Mesodermal cell (in vitro differentiated cells): ENCODE results near the gene RECK.

Source experiments
- H3K27ac ChIP-seq: 2 replicates; pipeline ENCODE4 v1.7.0; 2013; ENCODE audit warnings: mild to moderate bottlenecking, low read depth, low read length, moderate library complexity; ENCODE audit not compliant: severe bottlenecking
- H3K36me3 ChIP-seq: 2 replicates; pipeline ENCODE4 v1.7.1; 2013; ENCODE audit warnings: mild to moderate bottlenecking, low read length, moderate library complexity; ENCODE audit not compliant: control insufficient read depth, insufficient read depth
- H3K4me1 ChIP-seq: one replicate; pipeline ENCODE4 v1.7.1; 2013; ENCODE audit warnings: mild to moderate bottlenecking, low read length; ENCODE audit not compliant: insufficient read depth, control insufficient read depth, poor library complexity, severe bottlenecking
- H3K4me3 ChIP-seq: 2 replicates; pipeline ENCODE4 v1.7.0; 2013; ENCODE audit warnings: low read length, control low read depth, mild to moderate bottlenecking; ENCODE audit not compliant: insufficient read depth, poor library complexity, severe bottlenecking; ENCODE audit errors: extremely low read depth
- H3K9me3 ChIP-seq: 2 replicates; pipeline ENCODE4 v1.7.1; 2013; ENCODE audit warnings: mild to moderate bottlenecking, low read length, moderate library complexity; ENCODE audit not compliant: control insufficient read depth
- WGBS, 2 experiments: methylation state at CpG; one replicate each; pipeline ENCODE4 v1.1.5; 2013; ENCODE audit warnings: missing lambda C conversion rate in 2 of 2; ENCODE audit not compliant: insufficient coverage in 2 of 2; 5-methylcytosine and 5-hydroxymethylcytosine counted together

The RECK gene

GRCh38 chr9:36138496-36138895, 101.8 kb downstream of the RECK start:
- H3K4me1 ChIP-seq: no peaks in the 10 kb centered on the region
- WGBS, 2 experiments: 94 to 98% methylated on average over 8 to 9 of the region's 10 CpGs
- no peak overlapping the region for H3K4me3 ChIP-seq
- H3K36me3 ChIP-seq: peaks cover 17% of the 10 kb centered on the region
- H3K9me3 ChIP-seq: no peaks in the 10 kb centered on the region
- H3K27ac ChIP-seq: no peak overlapping the region

GRCh38 chr9:36138901-36139300, 102.2 kb downstream of the RECK start:
- no peak overlapping the region for H3K4me3 ChIP-seq
- no peaks in the 10 kb centered on the region for H3K9me3 ChIP-seq
- no peak overlapping the region for H3K27ac ChIP-seq
- peaks cover 21% of the 10 kb centered on the region for H3K36me3 ChIP-seq
- WGBS, 2 experiments: 95 to 100% methylated on average over 4 to 5 of the region's 5 CpGs
- H3K4me1 ChIP-seq: no peaks in the 10 kb centered on the region

GRCh38 chr9:36140086-36141084, 103.7 kb downstream of the RECK start:
- no peak overlapping the region for H3K27ac ChIP-seq
- no peak overlapping the region for H3K4me3 ChIP-seq
- no peaks in the 10 kb centered on the region for H3K4me1 ChIP-seq
- 85 to 92% methylated on average over 3 to 9 of the region's 11 CpGs for WGBS, 2 experiments
- peaks cover 36% of the 10 kb centered on the region for H3K36me3 ChIP-seq
- H3K9me3 ChIP-seq: no peaks in the 10 kb centered on the region

GRCh38 chr9:36141288-36141687, 104.6 kb downstream of the RECK start:
- H3K36me3 ChIP-seq: peaks cover 44% of the 10 kb centered on the region
- H3K9me3 ChIP-seq: peaks cover 6% of the 10 kb centered on the region
- no peaks in the 10 kb centered on the region for H3K4me1 ChIP-seq
- 68 to 70% methylated on average over 3 to 4 of the region's 4 CpGs for WGBS, 2 experiments
- no peak overlapping the region for H3K4me3 ChIP-seq
- H3K27ac ChIP-seq: no peak overlapping the region

- no peak overlapping the region for H3K4me3 ChIP-seq
- peaks cover 8% of the 10 kb centered on the region for H3K9me3 ChIP-seq
- WGBS, 2 experiments: 94 to 96% methylated on average over 6 to 7 of the region's 7 CpGs
- no peak overlapping the region for H3K27ac ChIP-seq
- H3K36me3 ChIP-seq: peaks cover 49% of the 10 kb centered on the region
- no peaks in the 10 kb centered on the region for H3K4me1 ChIP-seq
These were observed 105.0 kb downstream of the RECK start for GRCh38 chr9:36141761-36142160.

- 89 to 97% methylated on average over 9 of the region's 12 CpGs for WGBS, 2 experiments
- Histone ChIP-seq H3K4me1 (no peaks in the 10 kb centered on the region), H3K9me3 (peaks cover 8% of the 10 kb centered on the region), H3K36me3 (peaks cover 58% of the 10 kb centered on the region), H3K27ac (no peak overlapping the region), H3K4me3 (no peak overlapping the region)
These were observed 106.0 kb downstream of the RECK start for GRCh38 chr9:36142510-36143244.

- H3K27ac ChIP-seq: no peak overlapping the region
- H3K4me1 ChIP-seq: peaks cover 2% of the 10 kb centered on the region
- no peak overlapping the region for H3K4me3 ChIP-seq
These were observed 106.5 kb downstream of the RECK start for GRCh38 chr9:36143245-36143641.

GRCh38 chr9:36144309-36145232, 107.9 kb downstream of the RECK start:
- Histone ChIP-seq H3K4me1 (peaks cover 15% of the 10 kb centered on the region), H3K4me3 (no peak overlapping the region), H3K9me3 (peaks cover 8% of the 10 kb centered on the region), H3K27ac (no peak overlapping the region), H3K36me3 (peaks cover 60% of the 10 kb centered on the region)
- 99% methylated on average over 10 to 11 of the region's 12 CpGs for WGBS, 2 experiments

More at GRCh38 chr9:36143245-36143641, 106.5 kb downstream of the RECK start:
- H3K36me3 ChIP-seq: peaks cover 60% of the 10 kb centered on the region
- H3K9me3 ChIP-seq: peaks cover 8% of the 10 kb centered on the region
- WGBS, 2 experiments: 92 to 96% methylated on average over 12 to 13 of the region's 13 CpGs

- Histone ChIP-seq H3K4me3 (no peak overlapping the region), H3K4me1 (peaks cover 16% of the 10 kb centered on the region), H3K36me3 (peaks cover 70% of the 10 kb centered on the region), H3K27ac (no peak overlapping the region), H3K9me3 (peaks cover 8% of the 10 kb centered on the region)
- 90 to 96% methylated on average over 3 to 4 of the region's 4 CpGs for WGBS, 2 experiments
These were observed 109.3 kb downstream of the RECK start for GRCh38 chr9:36145970-36146369.

- 91 to 97% methylated on average over 10 of the region's 10 CpGs for WGBS, 2 experiments
- peaks cover 77% of the 10 kb centered on the region for H3K36me3 ChIP-seq
- H3K27ac ChIP-seq: no peak overlapping the region
- H3K9me3 ChIP-seq: peaks cover 8% of the 10 kb centered on the region
- H3K4me1 ChIP-seq: peaks cover 20% of the 10 kb centered on the region
- H3K4me3 ChIP-seq: no peak overlapping the region
These were observed 109.9 kb downstream of the RECK start for GRCh38 chr9:36146651-36147050.
